ENCODE data around the gene GOT1.

The GOT1 gene

DNA sequence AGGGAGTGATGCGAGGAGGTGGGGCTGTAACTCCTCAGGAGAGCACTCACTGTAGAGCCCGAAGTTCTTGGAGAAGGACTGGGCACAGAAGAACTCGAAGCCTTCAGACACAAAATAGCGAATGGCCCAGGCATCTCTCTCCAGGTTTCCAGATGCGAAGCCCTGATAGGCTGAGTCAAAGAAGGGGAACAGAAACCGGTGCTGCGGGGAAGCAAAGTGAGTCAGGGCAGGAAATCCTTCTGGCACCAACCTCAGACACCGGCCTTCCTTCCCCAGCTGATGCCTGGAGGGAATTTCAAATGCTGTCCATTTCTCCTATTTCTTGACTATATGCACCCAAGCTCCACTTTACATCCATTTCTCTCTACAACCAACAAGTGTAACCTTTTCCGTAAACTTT is 26.8 kb downstream of the GOT1 start:
- no peak overlapping the region for H3K27ac ChIP-seq (ENCODE audit: low read depth, low read length)
- H3K4me3 ChIP-seq (ENCODE audit: low read depth in 1 of 2, low read length in 2 of 2): no peak overlapping the region
- no peak overlapping the region for H3K9ac ChIP-seq (ENCODE audit: low read depth in 1 of 2, low read length in 2 of 2)
- peaks cover 47 to 79% of the 10 kb centered on the region in 2 donors for H3K36me3 ChIP-seq (ENCODE audit: control insufficient read depth in 1 of 2, insufficient read depth in 2 of 2, low read length in 2 of 2)
- H3K9me3 ChIP-seq (ENCODE audit: control insufficient read depth in 1 of 2, low read length in 2 of 2): no peaks in the 10 kb centered on the region
- H3K27me3 ChIP-seq (ENCODE audit: control insufficient read depth in 1 of 2, insufficient read depth in 2 of 2, low read length in 2 of 2): no peaks in the 10 kb centered on the region
- no peaks in the 10 kb centered on the region for H3K4me1 ChIP-seq (ENCODE audit: control insufficient read depth in 1 of 2, insufficient read depth in 2 of 2, low read length in 2 of 2)

GRCh38 chr10:99399664-99400063 is 30.8 kb downstream of the GOT1 start:
- Histone ChIP-seq H3K27ac (ENCODE audit: low read depth, low read length) (no peak overlapping the region), H3K27me3 (ENCODE audit: control insufficient read depth in 1 of 2, insufficient read depth in 2 of 2, low read length in 2 of 2) (no peaks in the 10 kb centered on the region), H3K4me1 (ENCODE audit: control insufficient read depth in 1 of 2, insufficient read depth in 2 of 2, low read length in 2 of 2) (peaks cover 0 to 11% of the 10 kb centered on the region in 2 donors), H3K36me3 (ENCODE audit: control insufficient read depth in 1 of 2, insufficient read depth in 2 of 2, low read length in 2 of 2) (peaks cover 40 to 94% of the 10 kb centered on the region in 2 donors), H3K9me3 (ENCODE audit: control insufficient read depth in 1 of 2, low read length in 2 of 2) (no peaks in the 10 kb centered on the region), H3K4me3 (ENCODE audit: low read depth in 1 of 2, low read length in 2 of 2) (no peak overlapping the region), H3K9ac (ENCODE audit: low read depth in 1 of 2, low read length in 2 of 2) (no peak overlapping the region)

- no peaks in the 10 kb centered on the region for H3K9me3 ChIP-seq (ENCODE audit: control insufficient read depth in 1 of 2, low read length in 2 of 2)
- H3K36me3 ChIP-seq (ENCODE audit: control insufficient read depth in 1 of 2, insufficient read depth in 2 of 2, low read length in 2 of 2): peaks cover 18 to 66% of the 10 kb centered on the region in 2 donors
- no peak overlapping the region for H3K4me3 ChIP-seq (ENCODE audit: low read depth in 1 of 2, low read length in 2 of 2)
- no peak overlapping the region for H3K9ac ChIP-seq (ENCODE audit: low read depth in 1 of 2, low read length in 2 of 2)
- no peaks in the 10 kb centered on the region for H3K27me3 ChIP-seq (ENCODE audit: control insufficient read depth in 1 of 2, insufficient read depth in 2 of 2, low read length in 2 of 2)
- peaks cover 0 to 11% of the 10 kb centered on the region in 2 donors for H3K4me1 ChIP-seq (ENCODE audit: control insufficient read depth in 1 of 2, insufficient read depth in 2 of 2, low read length in 2 of 2)
- no peak overlapping the region for H3K27ac ChIP-seq (ENCODE audit: low read depth, low read length)
These were observed 34.0 kb downstream of the GOT1 start for GRCh38 chr10:99396471-99396870.

- Histone ChIP-seq H3K9me3 (ENCODE audit: control insufficient read depth in 1 of 2, low read length in 2 of 2) (no peaks in the 10 kb centered on the region), H3K36me3 (ENCODE audit: control insufficient read depth in 1 of 2, insufficient read depth in 2 of 2, low read length in 2 of 2) (peaks cover 18 to 60% of the 10 kb centered on the region in 2 donors), H3K9ac (ENCODE audit: low read depth in 1 of 2, low read length in 2 of 2) (no peak overlapping the region), H3K27ac (ENCODE audit: low read depth, low read length) (no peak overlapping the region), H3K4me3 (ENCODE audit: low read depth in 1 of 2, low read length in 2 of 2) (no peak overlapping the region), H3K4me1 (ENCODE audit: control insufficient read depth in 1 of 2, insufficient read depth in 2 of 2, low read length in 2 of 2) (peaks cover 0 to 11% of the 10 kb centered on the region in 2 donors), H3K27me3 (ENCODE audit: control insufficient read depth in 1 of 2, insufficient read depth in 2 of 2, low read length in 2 of 2) (no peaks in the 10 kb centered on the region)
These were observed 34.5 kb downstream of the GOT1 start for GRCh38 chr10:99395750-99396445.

GRCh38 chr10:99394761-99395386 is 35.5 kb downstream of the GOT1 start:
- Histone ChIP-seq H3K9ac (ENCODE audit: low read depth in 1 of 2, low read length in 2 of 2) (no peak overlapping the region), H3K9me3 (ENCODE audit: control insufficient read depth in 1 of 2, low read length in 2 of 2) (no peaks in the 10 kb centered on the region), H3K4me1 (ENCODE audit: control insufficient read depth in 1 of 2, insufficient read depth in 2 of 2, low read length in 2 of 2) (peaks cover 0 to 11% of the 10 kb centered on the region in 2 donors), H3K4me3 (ENCODE audit: low read depth in 1 of 2, low read length in 2 of 2) (no peak overlapping the region), H3K27ac (ENCODE audit: low read depth, low read length) (no peak overlapping the region), H3K36me3 (ENCODE audit: control insufficient read depth in 1 of 2, insufficient read depth in 2 of 2, low read length in 2 of 2) (peaks cover 18 to 52% of the 10 kb centered on the region in 2 donors), H3K27me3 (ENCODE audit: control insufficient read depth in 1 of 2, insufficient read depth in 2 of 2, low read length in 2 of 2) (no peaks in the 10 kb centered on the region)

DNA sequence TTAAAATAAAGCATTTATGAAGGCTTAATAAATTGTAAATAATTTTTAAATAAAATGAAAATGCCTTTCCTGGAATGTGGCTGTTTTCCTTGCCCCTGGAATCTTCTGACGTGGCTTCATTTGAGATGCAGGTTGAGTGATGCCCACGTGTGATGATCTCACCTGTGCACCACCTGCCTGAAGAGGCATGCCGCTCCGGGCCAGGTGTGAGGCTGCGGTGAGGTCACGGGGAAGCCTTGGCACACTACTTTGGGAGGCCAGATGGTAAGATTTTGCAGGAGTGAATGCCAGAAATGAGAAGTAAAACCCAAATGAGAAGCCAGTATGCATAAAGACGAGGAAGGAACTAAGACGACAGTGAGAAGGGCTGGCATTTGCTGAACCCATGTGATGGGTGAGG is 36.2 kb downstream of the GOT1 start:
- no peak overlapping the region for H3K4me3 ChIP-seq (ENCODE audit: low read depth in 1 of 2, low read length in 2 of 2)
- H3K36me3 ChIP-seq (ENCODE audit: control insufficient read depth in 1 of 2, insufficient read depth in 2 of 2, low read length in 2 of 2): peaks cover 18 to 46% of the 10 kb centered on the region in 2 donors
- no peak overlapping the region for H3K27ac ChIP-seq (ENCODE audit: low read depth, low read length)
- H3K4me1 ChIP-seq (ENCODE audit: control insufficient read depth in 1 of 2, insufficient read depth in 2 of 2, low read length in 2 of 2): peaks cover 0 to 11% of the 10 kb centered on the region in 2 donors
- H3K9ac ChIP-seq (ENCODE audit: low read depth in 1 of 2, low read length in 2 of 2): no peak overlapping the region
- no peaks in the 10 kb centered on the region for H3K27me3 ChIP-seq (ENCODE audit: control insufficient read depth in 1 of 2, insufficient read depth in 2 of 2, low read length in 2 of 2)
- H3K9me3 ChIP-seq (ENCODE audit: control insufficient read depth in 1 of 2, low read length in 2 of 2): no peaks in the 10 kb centered on the region

GRCh38 chr10:99393683-99394082 is 36.7 kb downstream of the GOT1 start:
- no peak overlapping the region for H3K4me3 ChIP-seq (ENCODE audit: low read depth in 1 of 2, low read length in 2 of 2)
- H3K36me3 ChIP-seq (ENCODE audit: control insufficient read depth in 1 of 2, insufficient read depth in 2 of 2, low read length in 2 of 2): peaks cover 15 to 40% of the 10 kb centered on the region in 2 donors
- H3K27ac ChIP-seq (ENCODE audit: low read depth, low read length): no peak overlapping the region
- no peaks in the 10 kb centered on the region for H3K9me3 ChIP-seq (ENCODE audit: control insufficient read depth in 1 of 2, low read length in 2 of 2)
- peaks cover 0 to 11% of the 10 kb centered on the region in 2 donors for H3K4me1 ChIP-seq (ENCODE audit: control insufficient read depth in 1 of 2, insufficient read depth in 2 of 2, low read length in 2 of 2)
- H3K9ac ChIP-seq (ENCODE audit: low read depth in 1 of 2, low read length in 2 of 2): no peak overlapping the region
- H3K27me3 ChIP-seq (ENCODE audit: control insufficient read depth in 1 of 2, insufficient read depth in 2 of 2, low read length in 2 of 2): no peaks in the 10 kb centered on the region

DNA sequence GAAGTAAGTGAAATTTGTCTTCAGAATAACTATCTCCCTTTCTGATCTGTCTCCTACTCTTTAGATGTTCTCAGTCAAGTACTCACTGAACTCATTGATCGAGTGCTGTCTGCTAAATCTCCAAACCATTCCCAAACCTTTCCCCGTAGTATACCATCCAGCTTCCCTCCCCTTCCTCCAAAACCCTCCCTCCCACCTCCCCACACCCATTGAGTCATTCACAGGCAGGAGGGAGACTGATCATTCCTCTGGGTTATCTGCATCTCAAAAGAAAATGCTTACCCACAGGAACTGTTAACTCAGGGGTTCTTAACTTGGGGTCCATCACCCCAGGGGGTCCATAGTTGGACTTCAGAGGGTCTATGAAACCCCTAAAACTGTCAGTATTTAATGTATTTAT is 37.4 kb downstream of the GOT1 start:
- H3K4me1 ChIP-seq (ENCODE audit: control insufficient read depth in 1 of 2, insufficient read depth in 2 of 2, low read length in 2 of 2): peaks cover 0 to 11% of the 10 kb centered on the region in 2 donors
- H3K27me3 ChIP-seq (ENCODE audit: control insufficient read depth in 1 of 2, insufficient read depth in 2 of 2, low read length in 2 of 2): no peaks in the 10 kb centered on the region
- H3K9ac ChIP-seq (ENCODE audit: low read depth in 1 of 2, low read length in 2 of 2): no peak overlapping the region
- peaks cover 12 to 34% of the 10 kb centered on the region in 2 donors for H3K36me3 ChIP-seq (ENCODE audit: control insufficient read depth in 1 of 2, insufficient read depth in 2 of 2, low read length in 2 of 2)
- H3K4me3 ChIP-seq (ENCODE audit: low read depth in 1 of 2, low read length in 2 of 2): no peak overlapping the region
- no peak overlapping the region for H3K27ac ChIP-seq (ENCODE audit: low read depth, low read length)
- H3K9me3 ChIP-seq (ENCODE audit: control insufficient read depth in 1 of 2, low read length in 2 of 2): no peaks in the 10 kb centered on the region

- Histone ChIP-seq H3K36me3 (ENCODE audit: control insufficient read depth in 1 of 2, insufficient read depth in 2 of 2, low read length in 2 of 2) (peaks cover 0 to 17% of the 10 kb centered on the region in 2 donors), H3K9me3 (ENCODE audit: control insufficient read depth in 1 of 2, low read length in 2 of 2) (no peaks in the 10 kb centered on the region), H3K4me3 (ENCODE audit: low read depth in 1 of 2, low read length in 2 of 2) (no peak overlapping the region), H3K27ac (ENCODE audit: low read depth, low read length) (no peak overlapping the region), H3K27me3 (ENCODE audit: control insufficient read depth in 1 of 2, insufficient read depth in 2 of 2, low read length in 2 of 2) (no peaks in the 10 kb centered on the region), H3K9ac (ENCODE audit: low read depth in 1 of 2, low read length in 2 of 2) (no peak overlapping the region), H3K4me1 (ENCODE audit: control insufficient read depth in 1 of 2, insufficient read depth in 2 of 2, low read length in 2 of 2) (peaks cover 0 to 8% of the 10 kb centered on the region in 2 donors)
These were observed 39.1 kb downstream of the GOT1 start for GRCh38 chr10:99391346-99391745.

- Histone ChIP-seq H3K27me3 (ENCODE audit: control insufficient read depth in 1 of 2, insufficient read depth in 2 of 2, low read length in 2 of 2) (no peaks in the 10 kb centered on the region), H3K4me1 (ENCODE audit: control insufficient read depth in 1 of 2, insufficient read depth in 2 of 2, low read length in 2 of 2) (no peaks in the 10 kb centered on the region), H3K9ac (ENCODE audit: low read depth in 1 of 2, low read length in 2 of 2) (no peak overlapping the region), H3K4me3 (ENCODE audit: low read depth in 1 of 2, low read length in 2 of 2) (no peak overlapping the region), H3K27ac (ENCODE audit: low read depth, low read length) (no peak overlapping the region), H3K9me3 (ENCODE audit: control insufficient read depth in 1 of 2, low read length in 2 of 2) (no peaks in the 10 kb centered on the region), H3K36me3 (ENCODE audit: control insufficient read depth in 1 of 2, insufficient read depth in 2 of 2, low read length in 2 of 2) (peaks cover 0 to 4% of the 10 kb centered on the region in 2 donors)
These were observed 40.5 kb downstream of the GOT1 start for GRCh38 chr10:99389729-99390480.
